ENCODE measurements around the gene TSPO.
"Not testable (repeated sequence)": the region's sequence is repeated elsewhere in the genome, so short reads cannot be mapped to it uniquely, and the experiment has no call there.

Gene TSPO

GRCh38 chr22:43131773-43132501 is 19.4 kb upstream of the TSPO start:
- DNase-seq = no peak

- DNase-seq = no peak
These were observed 18.0 kb upstream of the TSPO start for GRCh38 chr22:43133401-43133800.

DNA sequence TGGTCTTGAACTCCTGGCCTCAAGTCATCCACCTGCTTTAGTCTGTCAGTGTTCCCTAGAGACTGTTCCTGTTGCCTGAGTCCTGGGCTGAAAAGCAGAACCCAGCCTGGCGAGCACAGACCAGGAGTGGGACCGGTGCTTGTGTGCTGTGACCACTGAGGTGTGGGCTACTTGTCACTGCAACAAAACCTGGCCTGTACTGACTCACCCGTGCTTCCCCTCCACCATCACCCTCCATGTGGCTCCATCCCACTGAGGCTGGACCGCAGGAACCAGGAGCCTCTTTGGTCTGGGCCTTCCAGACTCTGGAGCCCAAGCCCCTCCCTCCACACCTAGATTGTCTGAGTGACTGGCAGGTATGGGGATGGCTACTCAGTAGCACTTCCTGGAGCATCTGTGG is 16.8 kb upstream of the TSPO start:
- DNase-seq = no peak

DNA sequence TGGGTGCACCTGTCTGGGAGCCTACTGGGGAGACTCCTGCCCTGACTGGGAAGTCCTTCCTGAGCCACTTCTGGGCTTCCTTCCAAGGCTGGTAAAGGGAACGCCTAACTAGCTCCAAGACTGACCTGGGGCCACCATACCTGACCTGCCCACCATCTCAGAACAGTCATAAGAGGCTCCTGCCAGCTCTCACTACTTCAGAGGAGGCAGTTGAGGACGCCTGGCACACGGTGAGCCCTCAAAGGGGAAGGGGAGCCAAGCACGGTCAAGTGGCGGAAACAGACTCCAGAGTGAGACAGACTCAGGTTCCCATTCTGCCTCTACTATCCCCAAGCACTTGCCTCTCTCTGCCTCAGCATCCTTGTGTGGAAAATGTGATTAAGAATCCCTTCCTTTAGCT is 15.8 kb upstream of the TSPO start:
- no peak for DNase-seq

DNA sequence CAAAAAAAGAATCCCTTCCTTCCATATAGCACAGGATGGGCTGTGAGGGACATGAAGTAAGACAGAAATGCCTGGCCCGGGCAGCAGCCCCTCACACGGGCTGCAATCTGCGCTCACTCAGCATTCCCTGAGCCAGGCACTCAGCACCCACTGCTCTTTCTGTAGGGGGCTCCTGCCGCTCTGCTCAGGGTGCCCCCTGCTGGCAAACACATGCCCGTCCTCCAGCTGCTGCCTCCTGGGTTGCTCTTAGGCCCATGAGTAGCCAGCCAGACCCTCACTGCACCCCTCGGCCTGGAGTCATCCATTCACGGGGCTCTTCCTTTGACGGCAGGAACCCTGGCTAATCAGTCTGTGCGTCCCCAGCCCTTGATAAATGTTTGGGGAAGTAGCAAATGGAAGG is 15.1 kb upstream of the TSPO start:
- DNase-seq = no peak

DNA sequence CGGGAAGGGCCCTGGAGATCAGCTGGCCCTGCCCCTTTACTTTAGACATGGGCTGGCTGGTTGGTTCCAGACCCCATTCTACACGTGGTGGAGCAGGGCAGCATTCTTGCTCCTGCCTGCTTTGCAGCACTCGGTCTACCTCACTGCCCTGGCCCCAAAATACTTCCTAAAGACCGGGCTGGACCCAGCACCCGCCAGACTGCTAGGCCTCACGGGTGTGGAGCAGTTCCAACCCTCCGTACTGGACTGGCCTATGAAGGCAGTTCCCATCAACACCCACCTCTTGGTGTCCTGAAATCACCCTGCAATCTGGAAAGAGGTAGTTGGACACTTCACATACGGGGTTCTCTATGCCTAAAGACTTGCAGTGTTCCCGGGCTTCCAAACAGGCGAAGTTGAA is 14.6 kb upstream of the TSPO start:
- no peak for DNase-seq

DNA sequence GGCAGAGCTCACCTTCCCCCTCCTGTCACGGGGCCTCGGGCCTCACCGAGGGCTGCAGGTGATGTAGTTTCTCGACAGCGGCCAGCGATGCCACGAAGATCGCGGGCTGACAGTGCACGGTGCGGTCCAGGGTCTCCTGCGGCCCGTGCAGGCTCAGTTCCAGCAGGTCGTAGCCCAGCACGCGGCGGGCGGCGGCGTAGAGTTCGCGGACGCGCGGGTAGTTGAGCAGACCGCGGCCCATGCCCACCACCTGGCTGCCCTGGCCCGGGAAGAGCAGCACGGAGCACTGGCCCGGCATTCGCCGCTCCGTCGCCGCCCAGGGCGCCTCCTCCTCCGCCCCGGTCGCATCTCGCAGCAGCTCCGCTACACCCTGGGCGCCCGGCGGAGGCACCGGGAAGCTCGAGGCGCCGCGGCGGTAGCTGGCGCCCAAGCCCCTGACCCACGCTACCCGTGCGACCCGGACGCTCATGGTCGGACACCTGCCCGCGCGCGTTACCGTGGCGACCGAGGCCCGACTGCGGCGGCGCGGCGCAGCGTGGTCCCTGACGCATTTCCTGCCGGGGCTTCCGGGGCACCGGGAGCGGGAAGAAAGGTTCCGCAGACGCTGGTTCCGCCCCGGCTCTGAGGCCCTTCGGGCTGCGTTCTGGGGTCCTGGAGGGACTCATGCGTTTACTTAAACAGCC is 8.3 kb upstream of the TSPO start, which contains the start of gene MCAT:
TSS of gene MCAT (minus strand) at position 519 of the 683 bp plus-strand sequence. CDS start at position 469, 50 bp downstream.
- DNase-seq = peak; percentile 52

DNA sequence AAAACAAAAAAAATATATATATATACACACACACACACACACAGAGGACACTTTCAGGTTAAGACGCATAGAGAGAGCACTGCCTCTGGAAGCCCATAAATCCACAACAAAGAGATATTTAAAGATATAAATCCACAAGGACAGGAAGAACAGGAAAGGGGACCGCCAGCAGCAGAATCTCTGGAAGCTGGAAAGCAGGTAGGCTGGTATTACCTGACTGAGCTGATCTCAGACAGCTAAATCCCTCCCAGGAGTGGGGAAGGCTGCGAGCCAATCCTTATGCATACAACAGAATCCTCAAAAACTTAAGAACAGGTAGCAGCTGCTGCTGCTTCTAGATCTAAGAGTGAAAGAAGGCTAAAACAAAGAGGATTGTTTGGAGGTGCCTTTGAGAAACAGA is 6.4 kb upstream of the TSPO start:
- DNase-seq = no peak

- not testable (repeated sequence) for DNase-seq
These were observed 6.0 kb upstream of the TSPO start for GRCh38 chr22:43145371-43145770.

GRCh38 chr22:43146332-43146731 is 5.0 kb upstream of the TSPO start:
- DNase-seq = not testable (repeated sequence)

DNA sequence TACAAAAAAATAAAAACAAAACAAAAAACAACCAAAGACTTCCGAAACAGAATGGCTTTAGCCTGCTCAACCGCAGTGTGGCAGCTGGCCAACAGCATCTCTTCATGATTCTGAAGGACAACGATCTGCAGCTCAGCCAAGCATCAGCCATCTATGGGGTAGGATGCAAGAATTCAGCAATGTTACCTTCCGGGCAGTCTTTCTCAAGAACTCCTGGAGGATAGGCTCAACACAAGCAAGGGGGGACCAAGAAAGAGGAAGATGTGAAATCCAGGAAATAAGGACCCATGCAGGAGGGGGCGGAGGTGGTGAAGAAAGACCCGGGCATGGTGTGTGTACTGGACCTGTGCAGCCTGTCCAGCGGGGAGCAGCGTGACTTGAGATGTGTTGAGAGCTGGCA is 3.5 kb upstream of the TSPO start:
- no peak for DNase-seq

- DNase-seq = no peak
These were observed 2.8 kb upstream of the TSPO start for GRCh38 chr22:43148581-43148980.

- no peak for DNase-seq
These were observed 590 bp upstream of the TSPO start for GRCh38 chr22:43150731-43151206.

DNA sequence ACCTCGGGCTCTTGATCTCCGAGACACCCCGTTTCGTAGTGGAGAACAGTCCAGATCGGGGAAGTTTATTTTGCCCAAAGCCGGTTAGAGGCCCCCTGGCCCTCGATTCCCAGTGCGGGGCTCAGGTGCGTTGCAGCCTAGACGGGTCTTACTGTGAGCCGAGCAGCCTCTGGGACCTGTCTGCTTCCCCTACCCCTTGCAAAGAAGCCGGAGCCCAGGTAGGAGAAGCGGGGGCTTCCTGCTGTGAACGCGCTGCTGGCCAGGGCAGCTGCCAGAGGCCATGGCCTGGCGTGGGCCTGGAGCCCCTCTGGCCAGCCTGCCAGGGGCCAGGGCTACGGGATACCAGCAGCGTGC is 621 bp downstream of the TSPO start:
- DNase-seq = no peak

DNA sequence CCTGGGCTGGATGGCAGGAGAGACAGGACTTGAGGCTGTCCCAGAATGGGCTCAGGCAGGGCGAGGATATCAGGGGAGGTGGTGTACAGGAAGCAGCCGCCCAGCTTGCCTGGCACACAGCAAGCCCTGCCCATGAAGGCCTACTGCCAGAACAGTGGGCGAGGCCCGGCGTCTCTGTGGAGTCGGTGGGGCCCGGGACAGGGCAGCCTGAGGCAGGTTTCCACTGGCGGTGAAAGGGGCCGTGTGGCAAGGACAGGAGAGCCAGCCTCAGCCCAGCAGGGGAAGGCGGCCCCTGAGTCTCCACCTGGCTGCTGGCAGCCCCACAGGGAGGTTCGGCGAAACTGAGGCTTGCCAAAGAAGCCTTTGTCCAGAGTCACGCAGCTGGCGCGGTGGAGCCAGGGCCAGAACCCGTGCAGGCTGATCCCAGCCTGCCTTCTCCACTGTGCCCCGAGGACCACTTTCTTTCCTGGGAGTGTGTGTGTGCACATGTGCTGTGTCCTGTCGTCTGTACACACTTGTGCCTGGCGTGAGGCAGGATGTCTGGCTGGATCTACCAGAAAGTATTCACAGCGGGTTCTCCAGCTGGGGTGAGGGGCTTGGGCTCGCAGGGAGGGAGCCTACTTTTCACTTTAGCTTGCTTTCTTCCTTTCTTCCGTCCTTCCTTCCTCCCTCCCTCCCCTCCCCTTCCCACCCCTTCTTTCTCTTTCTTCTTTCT is 1.2 kb downstream of the TSPO start:
- no peak for DNase-seq

DNA sequence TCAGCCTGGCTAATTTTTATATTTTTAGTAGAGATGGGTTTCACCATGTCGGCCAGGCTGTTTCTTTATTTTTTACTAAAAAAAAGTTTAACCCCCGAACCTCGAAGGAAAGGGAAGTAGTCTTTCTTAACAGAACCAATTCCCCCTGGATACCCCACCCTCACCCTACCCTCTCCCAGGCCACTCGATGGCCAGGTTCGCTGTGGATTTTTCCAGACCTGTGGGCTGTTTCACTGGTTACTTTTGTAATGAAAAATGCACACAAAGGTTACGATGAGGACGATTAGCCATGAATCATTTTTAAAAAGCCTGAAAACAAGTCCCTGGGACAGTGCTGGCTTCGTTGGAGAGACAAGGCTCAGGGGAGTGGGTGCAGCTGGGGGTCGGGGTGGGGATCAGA is 2.5 kb downstream of the TSPO start:
- DNase-seq = no peak

DNA sequence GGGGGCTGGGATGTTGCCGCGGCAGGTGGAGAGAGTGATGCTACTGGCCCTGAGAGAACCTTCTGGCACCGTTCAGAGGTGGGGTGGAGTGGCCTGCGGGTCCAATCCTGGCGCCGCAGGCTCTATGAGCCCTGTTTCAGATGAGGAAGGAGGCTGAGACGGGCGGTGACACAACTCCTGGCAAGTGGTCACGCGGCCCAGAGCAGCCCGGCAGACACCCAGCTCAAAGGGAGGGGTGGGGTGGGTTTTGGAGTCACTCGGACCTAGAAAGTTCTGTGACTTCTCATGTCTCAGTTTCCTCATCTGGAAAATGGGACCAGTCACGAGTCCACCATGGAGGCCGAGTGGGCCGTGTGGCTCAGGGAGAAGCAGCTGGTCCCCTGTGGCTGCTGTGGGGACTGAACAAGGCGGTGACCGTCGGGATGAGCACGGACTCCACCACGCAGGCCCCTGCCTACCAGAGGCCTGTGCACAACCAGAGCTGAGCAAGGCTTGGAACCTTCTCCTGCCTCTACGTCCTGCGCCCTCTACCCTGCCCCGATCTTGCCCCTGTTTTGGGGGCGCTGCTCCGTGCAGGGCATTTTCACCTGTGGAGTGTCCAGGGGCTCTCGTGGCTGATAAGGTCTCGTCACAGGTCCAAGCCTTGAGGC is 3.7 kb downstream of the TSPO start:
- DNase-seq = no peak

DNA sequence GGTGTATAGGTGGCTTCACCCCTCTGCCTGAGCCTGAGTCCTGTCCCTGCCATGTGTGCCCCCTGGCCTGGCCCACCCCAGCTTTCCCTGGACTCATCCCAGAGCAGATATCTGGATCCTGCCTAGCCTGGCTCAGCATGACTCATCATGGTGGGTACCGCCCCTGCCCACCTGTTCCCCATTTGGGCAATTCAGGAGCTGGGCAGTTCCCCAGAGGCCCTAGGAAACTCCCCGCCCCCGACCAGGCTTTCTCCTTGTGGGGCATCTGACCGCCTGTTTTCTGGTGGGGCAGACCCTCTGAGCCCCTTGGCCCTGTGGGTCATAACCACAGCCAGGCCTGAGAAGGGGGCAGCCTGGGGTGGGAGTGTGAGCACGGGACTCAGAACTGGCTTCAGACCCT is 4.4 kb downstream of the TSPO start:
- DNase-seq = no peak

DNA sequence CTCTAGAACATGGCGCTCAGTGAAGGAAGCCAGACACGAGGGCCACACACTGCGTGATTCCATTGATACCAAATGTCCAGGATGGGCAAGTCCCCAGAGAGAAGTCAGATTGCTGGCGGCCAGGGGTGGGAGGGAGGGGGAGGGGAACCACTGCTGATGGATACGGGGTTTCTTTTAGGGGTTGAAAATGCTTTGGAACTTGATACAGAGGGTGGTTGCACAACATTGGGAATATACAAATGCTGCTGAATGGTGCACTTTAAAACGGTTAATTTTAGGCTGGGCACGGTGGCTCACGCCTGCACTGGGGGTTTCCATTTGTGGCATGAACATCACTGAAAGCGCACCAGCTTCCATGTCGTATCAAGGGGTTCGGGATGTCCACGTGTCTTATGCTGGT is 5.1 kb downstream of the TSPO start:
- DNase-seq = no peak

- DNase-seq = no peak
These were observed 6.7 kb downstream of the TSPO start for GRCh38 chr22:43157874-43158546.

DNA sequence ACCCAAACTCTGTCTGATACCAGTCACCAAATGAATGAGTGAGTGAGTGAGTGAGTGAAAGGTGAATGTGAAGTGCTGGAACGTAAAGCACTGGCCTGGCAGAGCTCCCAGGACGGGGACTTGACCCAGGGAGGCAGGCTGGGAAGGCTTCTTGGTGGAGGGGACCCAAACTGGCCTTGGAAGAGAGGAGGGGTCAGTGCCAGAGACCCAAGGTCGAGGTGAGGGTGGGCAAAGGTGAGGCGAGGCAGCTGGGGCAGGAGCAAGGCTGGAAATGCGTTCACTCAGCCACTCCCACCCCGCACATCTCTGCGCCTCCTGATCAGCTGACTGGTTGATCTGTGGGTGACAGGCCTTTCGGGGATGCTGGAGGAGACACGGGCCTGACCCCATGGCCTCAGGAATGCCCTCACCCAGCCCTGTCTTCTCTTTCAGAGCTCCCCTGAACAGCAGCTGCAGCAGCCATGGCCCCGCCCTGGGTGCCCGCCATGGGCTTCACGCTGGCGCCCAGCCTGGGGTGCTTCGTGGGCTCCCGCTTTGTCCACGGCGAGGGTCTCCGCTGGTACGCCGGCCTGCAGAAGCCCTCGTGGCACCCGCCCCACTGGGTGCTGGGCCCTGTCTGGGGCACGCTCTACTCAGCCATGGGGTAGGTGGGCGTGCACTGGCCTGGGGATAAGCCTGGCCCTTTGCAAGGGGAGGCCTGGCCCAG is 7.6 kb downstream of the TSPO start:
- no peak for DNase-seq

- no peak for DNase-seq
These were observed 8.3 kb downstream of the TSPO start for GRCh38 chr22:43159484-43160178.
